GM12892 (cell line): ENCODE data around the gene PRDM5. TPM values are rescaled to one million over a fixed set of nuclear protein-coding genes. Genes with fewer than 3 reads are reported as not detected.

ENCODE experiments used
- DNase-seq: peaks from one replicate; pipeline ENCODE4 v3.0.0; 2011; ENCODE audit not compliant: insufficient read length
- FAIRE-seq: peaks from 2 replicates; lab custom pipeline; 2011; peaks lifted over from hg19 to GRCh38; lab: Jason Lieb, UNC
- POLR2A ChIP-seq: IDR thresholded peaks from 2 replicates; pipeline ENCODE4 v1.6.1; 2011; ENCODE audit warnings: low read depth, low read length, control low read depth
- POLR2AphosphoS5 ChIP-seq: IDR thresholded peaks from 2 replicates; pipeline ENCODE4 v1.6.1; 2011; ENCODE audit warnings: low read depth, low read length, control low read depth
- TAF1 ChIP-seq: IDR thresholded peaks from 2 replicates; pipeline ENCODE4 v1.6.1; 2011; ENCODE audit warnings: low read depth, mild to moderate bottlenecking, control low read depth, low read length, borderline replicate concordance
- polyA plus RNA-seq: library from polyadenylated mRNA; unstranded; fragments of >200 nt; gene quantifications from one replicate; pipeline ENCODE4 v1.2.1, GENCODE V29; 2012; ENCODE audit warnings: missing spikeins, inconsistent platforms; ENCODE audit not compliant: missing spikeins

The PRDM5 gene
- polyA plus RNA-seq = not detected

DNA sequence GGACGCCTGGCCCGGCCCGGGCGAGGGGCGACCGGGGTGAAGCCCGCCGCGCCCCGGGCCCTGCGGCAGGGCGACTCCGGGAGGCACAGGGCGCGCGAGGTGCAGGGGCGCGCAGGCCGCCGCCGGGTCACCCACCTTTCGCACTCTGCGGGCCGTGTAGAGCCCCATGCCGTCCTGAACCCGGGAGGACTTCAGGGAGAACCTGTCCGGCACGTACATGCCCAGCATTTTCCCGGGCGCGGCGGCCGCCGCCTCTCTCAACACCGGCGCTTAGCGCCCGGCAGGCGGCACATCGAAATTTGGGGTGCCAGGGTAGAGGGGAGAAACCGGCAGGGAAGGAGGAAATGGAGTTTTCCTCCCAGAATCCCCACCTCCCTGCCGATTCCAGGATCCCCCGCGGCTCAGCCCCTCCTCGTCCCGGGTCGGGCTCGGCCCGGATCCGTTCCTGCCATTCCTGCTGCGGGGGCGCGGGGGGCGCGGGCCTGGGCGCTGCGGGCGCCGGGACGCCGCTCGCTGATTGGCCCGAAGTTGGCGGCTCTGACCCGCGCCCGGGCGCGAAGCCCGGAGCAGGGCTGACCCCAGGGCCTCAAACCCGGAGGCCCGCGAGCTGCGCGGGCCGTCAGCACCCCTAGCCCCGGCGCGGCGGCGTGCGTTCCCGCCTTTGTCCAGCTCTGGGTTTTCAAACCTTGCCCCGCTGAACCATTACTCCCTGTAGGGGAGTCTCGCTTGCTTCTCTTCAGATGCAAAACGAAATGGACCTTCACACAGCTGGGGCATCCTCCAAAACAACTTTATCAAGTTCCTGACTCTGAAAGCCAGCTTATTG, at the start of gene PRDM5:
Gene PRDM5 (minus strand): TSS at position 346 of the 826 bp plus-strand sequence. CDS start 118 bp downstream, at position 228.
- no peak for TF ChIP-seq TAF1
- no peak for TF ChIP-seq POLR2AphosphoS5
- TF ChIP-seq POLR2A = no peak
- FAIRE-seq (no peak), DNase-seq (peak; percentile 12)

DNA sequence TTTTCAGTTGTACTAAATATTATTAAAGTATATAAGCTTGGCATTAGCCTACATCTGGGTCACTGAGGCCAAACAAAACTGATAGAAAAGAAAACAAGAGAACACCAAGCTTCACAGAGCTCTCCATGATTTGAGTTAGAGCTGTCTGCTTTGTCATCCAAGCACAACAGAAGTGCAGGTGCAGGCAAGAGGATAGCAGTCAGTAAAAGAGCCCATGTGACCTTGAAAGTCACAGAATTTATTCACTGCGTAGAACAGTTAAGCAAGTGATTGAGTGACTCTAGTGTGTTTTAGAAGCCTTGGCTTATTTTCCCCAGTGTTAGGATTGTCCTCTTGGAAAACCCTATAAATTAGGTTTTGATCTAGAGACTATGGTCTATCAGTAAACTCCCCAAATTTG, 49.4 kb upstream of the PRDM5 start:
- no peak for TF ChIP-seq POLR2AphosphoS5
- no peak for TF ChIP-seq TAF1
- TF ChIP-seq POLR2A = no peak
- DNase-seq (no peak), FAIRE-seq (no peak)

GRCh38 chr4:120965938-120966337, 43.4 kb upstream of the PRDM5 start:
- no peak for DNase-seq
- no peak for FAIRE-seq
- TF ChIP-seq TAF1 (no peak), POLR2AphosphoS5 (no peak), POLR2A (no peak)

- no peak for TF ChIP-seq TAF1
- TF ChIP-seq POLR2AphosphoS5 = no peak
- TF ChIP-seq POLR2A = no peak
Measured at GRCh38 chr4:120964596-120964995, 42.1 kb upstream of the PRDM5 start.

DNA sequence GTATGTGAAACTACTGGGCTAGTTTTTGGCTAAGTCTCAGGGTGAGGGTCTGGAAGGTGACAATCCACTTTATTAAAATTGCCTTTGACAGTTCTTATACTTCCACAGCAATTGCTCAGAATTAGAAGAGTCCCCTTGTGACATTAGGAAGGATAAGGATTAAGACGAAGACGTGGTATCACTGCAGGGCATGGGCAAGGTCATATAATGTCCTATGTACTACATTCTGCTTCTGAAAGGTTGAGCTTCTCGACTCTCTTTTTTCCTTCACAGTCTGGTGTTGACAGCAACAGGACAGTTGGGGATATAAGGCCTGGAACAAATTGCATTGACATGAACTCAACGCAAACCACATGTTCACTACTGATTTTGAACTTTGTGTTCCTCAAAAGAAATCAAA, 40.9 kb upstream of the PRDM5 start:
- TF ChIP-seq POLR2AphosphoS5 = no peak
- no peak for TF ChIP-seq POLR2A
- TF ChIP-seq TAF1 = no peak
- FAIRE-seq (no peak), DNase-seq (no peak)

More at GRCh38 chr4:120964596-120964995, 42.1 kb upstream of the PRDM5 start:
- DNase-seq = no peak
- FAIRE-seq = no peak

GRCh38 chr4:120960656-120961267, 38.2 kb upstream of the PRDM5 start:
- DNase-seq = no peak
- FAIRE-seq = no peak

DNA sequence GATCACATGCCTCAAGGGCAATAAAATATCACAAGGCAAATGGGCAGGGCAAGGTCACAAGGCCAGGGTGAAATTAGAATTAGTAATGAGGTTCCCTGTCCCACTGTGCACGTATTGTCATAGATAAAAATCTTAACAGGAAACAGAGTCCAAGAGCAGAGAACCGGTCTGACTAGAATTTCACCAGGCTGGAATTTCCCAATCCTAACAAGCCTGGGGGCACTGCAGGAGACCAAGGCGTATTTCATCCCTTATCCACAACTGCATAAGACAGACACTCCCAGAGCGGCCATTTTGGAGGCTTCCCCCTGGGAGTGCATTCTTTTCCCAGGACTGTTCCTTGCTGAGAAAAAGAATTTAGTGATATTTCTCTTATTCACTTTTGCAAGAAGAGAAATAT, 25.9 kb upstream of the PRDM5 start:
- no peak for TF ChIP-seq POLR2A
- no peak for TF ChIP-seq TAF1
- no peak for TF ChIP-seq POLR2AphosphoS5
- no peak for DNase-seq

More at GRCh38 chr4:120960656-120961267, 38.2 kb upstream of the PRDM5 start:
- no peak for TF ChIP-seq TAF1
- no peak for TF ChIP-seq POLR2AphosphoS5
- TF ChIP-seq POLR2A = no peak

GRCh38 chr4:120942776-120943175, 20.2 kb upstream of the PRDM5 start:
- TF ChIP-seq TAF1 (no peak), POLR2AphosphoS5 (no peak), POLR2A (no peak)
- FAIRE-seq (no peak), DNase-seq (no peak)

More for the DNA sequence above, 25.9 kb upstream of the PRDM5 start:
- FAIRE-seq = no peak

GRCh38 chr4:120940547-120940946, 18.0 kb upstream of the PRDM5 start:
- TF ChIP-seq TAF1 = no peak
- no peak for FAIRE-seq
- DNase-seq = no peak

DNA sequence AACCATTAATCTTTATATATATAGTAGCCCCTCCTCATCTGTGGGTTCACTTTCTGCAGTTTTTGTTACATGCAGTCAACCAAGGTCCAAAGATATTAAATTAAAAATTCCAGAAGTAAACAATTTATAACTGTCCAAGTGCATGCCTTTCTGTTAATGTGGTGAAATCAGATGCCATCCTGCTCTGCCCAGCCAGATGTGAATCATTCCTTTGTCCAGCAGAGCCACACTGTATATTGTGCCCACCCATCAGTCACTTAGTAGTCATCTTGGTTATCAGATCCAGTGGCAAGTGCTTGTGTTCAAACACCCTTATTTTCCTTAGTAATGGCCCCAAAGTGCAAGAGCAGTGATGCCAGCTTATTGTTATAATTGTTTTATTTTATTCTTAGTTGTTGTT, 17.2 kb upstream of the PRDM5 start:
- no peak for DNase-seq
- TF ChIP-seq POLR2AphosphoS5 (no peak), TAF1 (no peak), POLR2A (no peak)
- FAIRE-seq = no peak

GRCh38 chr4:120929847-120930246, 7.3 kb upstream of the PRDM5 start:
- FAIRE-seq (no peak), DNase-seq (no peak)
- TF ChIP-seq POLR2AphosphoS5 (no peak), TAF1 (no peak), POLR2A (no peak)

GRCh38 chr4:120927801-120928409, 5.4 kb upstream of the PRDM5 start:
- DNase-seq (no peak), FAIRE-seq (no peak)

More at GRCh38 chr4:120927801-120928409, 5.4 kb upstream of the PRDM5 start:
- TF ChIP-seq POLR2A (no peak), POLR2AphosphoS5 (no peak), TAF1 (no peak)
